ENCODE measurements around the gene TBCD. TPM values are rescaled to one million over a fixed set of nuclear protein-coding genes. Genes with fewer than 3 reads are reported as not detected.
"Not testable (repeated sequence)": the region's sequence is repeated elsewhere in the genome, so short reads cannot be mapped to it uniquely, and the experiment has no call there.

The TBCD gene
- total and polyA plus RNA-seq, 12 donors: 25.6 to 240 (median 66.2) TPM

- no peaks in the 10 kb centered on the region for H3K4me1 ChIP-seq (replicated peaks in 1 of 2)
- no peaks in the 10 kb centered on the region for H3K36me3 ChIP-seq (replicated peaks in 1 of 2)
- no peak for TF ChIP-seq POLR2A (IDR thresholded peaks at IDR 0.05)
- TF ChIP-seq, protein P1, sequence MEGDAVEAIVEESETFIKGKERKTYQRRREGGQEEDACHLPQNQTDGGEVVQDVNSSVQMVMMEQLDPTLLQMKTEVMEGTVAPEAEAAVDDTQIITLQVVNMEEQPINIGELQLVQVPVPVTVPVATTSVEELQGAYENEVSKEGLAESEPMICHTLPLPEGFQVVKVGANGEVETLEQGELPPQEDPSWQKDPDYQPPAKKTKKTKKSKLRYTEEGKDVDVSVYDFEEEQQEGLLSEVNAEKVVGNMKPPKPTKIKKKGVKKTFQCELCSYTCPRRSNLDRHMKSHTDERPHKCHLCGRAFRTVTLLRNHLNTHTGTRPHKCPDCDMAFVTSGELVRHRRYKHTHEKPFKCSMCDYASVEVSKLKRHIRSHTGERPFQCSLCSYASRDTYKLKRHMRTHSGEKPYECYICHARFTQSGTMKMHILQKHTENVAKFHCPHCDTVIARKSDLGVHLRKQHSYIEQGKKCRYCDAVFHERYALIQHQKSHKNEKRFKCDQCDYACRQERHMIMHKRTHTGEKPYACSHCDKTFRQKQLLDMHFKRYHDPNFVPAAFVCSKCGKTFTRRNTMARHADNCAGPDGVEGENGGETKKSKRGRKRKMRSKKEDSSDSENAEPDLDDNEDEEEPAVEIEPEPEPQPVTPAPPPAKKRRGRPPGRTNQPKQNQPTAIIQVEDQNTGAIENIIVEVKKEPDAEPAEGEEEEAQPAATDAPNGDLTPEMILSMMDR (IDR thresholded peaks at IDR 0.05): no peak
- no peak overlapping the region for H3K4me3 ChIP-seq
- no peak overlapping the region for H3K27ac ChIP-seq
- no peaks in the 10 kb centered on the region for H3K27me3 ChIP-seq
- H3K9me3 ChIP-seq (replicated peaks in 1 of 3): no peaks in the 10 kb centered on the region
- peak in 1 of 7 donors; percentile 2 for DNase-seq
- 96 to 98% (median 98%) methylated on average over 11 to 13 of the region's 13 CpGs for WGBS, 4 donors
- intact Hi-C loops (cut with DNase I): no loop called here
Measured at GRCh38 chr17:82952019-82952418, 200.2 kb downstream of the TBCD start.

DNA sequence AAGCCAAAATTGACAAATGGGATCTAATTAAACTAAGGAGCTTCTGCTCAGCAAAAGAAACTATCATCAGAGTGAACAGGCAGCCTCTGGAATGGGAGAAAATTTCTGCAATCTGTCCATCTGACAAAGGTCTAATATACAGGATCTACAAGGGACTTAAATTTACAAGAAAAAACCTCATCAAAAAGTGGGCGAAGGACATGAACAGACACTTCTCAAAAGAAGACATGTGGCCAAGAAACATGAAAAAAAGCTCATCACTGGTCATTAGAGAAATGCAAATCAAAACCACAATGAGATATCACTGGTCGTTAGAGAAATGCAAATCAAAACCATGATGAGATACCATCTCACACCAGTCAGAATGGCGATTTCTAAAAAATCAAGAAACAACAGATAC lies 203.2 kb downstream of the TBCD start:
- not testable (repeated sequence) for DNase-seq; H3K9me3 ChIP-seq (replicated peaks in 1 of 3)
- 86 to 93% (median 88%) methylated on average over 3 of the region's 3 CpGs for WGBS, 4 donors

GRCh38 chr17:82955627-82956026 lies 203.8 kb downstream of the TBCD start:
- H3K27ac ChIP-seq; H3K9me3 ChIP-seq (replicated peaks in 1 of 3); H3K4me3 ChIP-seq; DNase-seq; H3K27me3 ChIP-seq; intact Hi-C loops (cut with DNase I); H3K4me1 ChIP-seq (replicated peaks in 1 of 2); H3K36me3 ChIP-seq (replicated peaks in 1 of 2): not testable (repeated sequence)
- 92 to 99% (median 97%) methylated on average over 4 of the region's 4 CpGs for WGBS, 4 donors

More for the DNA sequence above, 203.2 kb downstream of the TBCD start:
- H3K36me3 ChIP-seq (replicated peaks in 1 of 2); H3K27me3 ChIP-seq; H3K4me1 ChIP-seq (replicated peaks in 1 of 2); intact Hi-C loops (cut with DNase I); H3K27ac ChIP-seq; H3K4me3 ChIP-seq: not testable (repeated sequence)

DNA sequence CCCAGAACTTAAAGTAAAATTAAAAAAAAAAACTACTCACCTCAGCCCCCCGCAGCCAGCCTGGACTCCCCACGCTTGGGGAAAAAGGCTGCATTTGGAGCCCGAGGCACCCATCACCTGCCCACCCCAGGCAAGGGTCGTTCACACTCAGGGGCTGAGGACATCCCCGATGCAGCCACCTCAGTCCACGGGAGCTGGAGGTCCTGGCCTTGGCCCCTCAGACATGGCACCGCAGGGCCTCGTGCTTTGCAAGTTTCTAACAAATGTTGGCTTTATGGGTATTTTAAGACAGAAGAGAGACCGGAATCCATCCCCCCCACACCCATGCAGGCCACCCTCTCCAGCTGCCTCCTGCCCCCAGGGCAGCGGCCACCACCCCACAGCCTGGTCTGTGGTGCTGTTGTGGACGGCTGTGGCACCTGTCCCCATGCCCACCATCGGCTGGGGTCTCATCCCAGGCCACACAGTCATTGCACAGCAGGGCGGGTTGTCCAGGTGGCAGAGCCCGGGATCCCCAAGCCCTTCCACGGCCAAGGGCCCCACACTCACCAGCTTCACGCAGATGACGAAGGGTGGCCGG lies 204.4 kb downstream of the TBCD start:
- Histone ChIP-seq H3K9me3 (replicated peaks in 1 of 3) (no peaks in the 10 kb centered on the region), H3K36me3 (replicated peaks in 1 of 2) (no peaks in the 10 kb centered on the region), H3K4me1 (replicated peaks in 1 of 2) (no peaks in the 10 kb centered on the region), H3K27ac (no peak overlapping the region), H3K4me3 (no peak overlapping the region), H3K27me3 (no peaks in the 10 kb centered on the region)
- WGBS, 4 donors: 94 to 98% (median 96%) methylated on average over 12 to 18 of the region's 18 CpGs
- intact Hi-C loops (cut with DNase I): no loop called here
- TF ChIP-seq POLR2A (IDR thresholded peaks at IDR 0.05): no peak
- TF ChIP-seq, protein P1 (IDR thresholded peaks at IDR 0.05): no peak
- no peak for DNase-seq

DNA sequence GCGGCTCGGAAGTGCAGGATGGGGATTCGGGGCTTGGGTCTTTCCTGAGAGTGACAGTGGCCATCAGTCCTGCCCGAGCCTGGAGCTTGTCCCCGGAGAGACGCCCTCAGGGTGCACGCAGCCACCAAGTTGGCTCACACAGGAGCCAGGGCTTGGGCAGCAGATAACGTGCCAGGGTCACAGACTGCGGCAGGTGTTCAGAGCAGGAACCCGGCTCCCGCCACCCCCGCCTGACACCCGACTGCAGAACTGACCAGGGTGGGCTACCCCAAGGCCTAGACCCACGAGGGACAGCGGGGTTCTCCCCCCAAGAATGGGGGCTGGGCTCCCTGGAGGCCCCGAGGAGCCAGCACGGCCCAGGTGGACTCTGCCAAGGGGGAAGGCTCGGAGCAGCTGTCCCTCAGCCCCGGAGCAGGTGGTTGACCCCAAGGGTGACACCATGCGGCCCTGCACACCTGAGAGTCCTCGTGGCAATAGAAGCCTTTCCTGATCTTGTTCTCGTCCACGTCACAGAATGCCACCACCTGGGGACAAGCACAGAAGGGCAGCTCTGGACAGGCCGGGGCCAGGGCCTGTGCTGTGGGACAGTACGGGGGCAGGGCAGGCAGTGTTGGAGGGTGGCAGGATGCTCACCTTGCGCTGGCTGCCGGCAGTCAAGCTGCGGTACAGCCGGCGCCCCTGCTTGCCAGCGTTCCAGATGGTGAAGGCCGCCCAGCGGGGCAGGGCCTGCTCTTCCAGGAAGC lies 205.0 kb downstream of the TBCD start:
- no peak for DNase-seq
- no peaks in the 10 kb centered on the region for H3K4me1 ChIP-seq (replicated peaks in 1 of 2)
- H3K27ac ChIP-seq: no peak overlapping the region
- intact Hi-C loops (cut with DNase I): no loop called here
- H3K27me3 ChIP-seq: no peaks in the 10 kb centered on the region
- TF ChIP-seq, protein P1 (IDR thresholded peaks at IDR 0.05): no peak
- TF ChIP-seq POLR2A (IDR thresholded peaks at IDR 0.05): no peak
- H3K4me3 ChIP-seq: no peak overlapping the region
- WGBS, 4 donors: 95 to 100% (median 97%) methylated on average over 11 to 33 of the region's 33 CpGs
- no peaks in the 10 kb centered on the region for H3K36me3 ChIP-seq (replicated peaks in 1 of 2)
- no peaks in the 10 kb centered on the region for H3K9me3 ChIP-seq (replicated peaks in 1 of 3)
